WI38 (cell line): ENCODE results near the gene CASP7.

Experiments used
- H3K4me3 ChIP-seq: 2 replicates; pipeline ENCODE4 v1.5.1; 2011; ENCODE audit warnings: low read depth, mild to moderate bottlenecking, control low read depth, low read length
- CTCF ChIP-seq: IDR thresholded peaks from 2 replicates; pipeline ENCODE4 v1.5.1; 2012; ENCODE audit warnings: low read depth, mild to moderate bottlenecking, control low read depth, low read length

CASP7 gene

GRCh38 chr10:113644185-113645120 is 35.3 kb upstream of the CASP7 start:
- TF ChIP-seq CTCF, result no peak
- no peak overlapping the region for H3K4me3 ChIP-seq

- H3K4me3 ChIP-seq, result no peak overlapping the region
- no peak for TF ChIP-seq CTCF
Measured at GRCh38 chr10:113646336-113647201, 33.1 kb upstream of the CASP7 start.

- no peak for TF ChIP-seq CTCF
- H3K4me3 ChIP-seq, result no peak overlapping the region
Measured at GRCh38 chr10:113647812-113648211, 31.9 kb upstream of the CASP7 start.

GRCh38 chr10:113648478-113648877 is 31.2 kb upstream of the CASP7 start:
- no peak for TF ChIP-seq CTCF
- no peak overlapping the region for H3K4me3 ChIP-seq

GRCh38 chr10:113650172-113650571 is 29.5 kb upstream of the CASP7 start:
- TF ChIP-seq CTCF, result no peak
- H3K4me3 ChIP-seq, result no peak overlapping the region

- TF ChIP-seq CTCF, result no peak
Measured at GRCh38 chr10:113651021-113651420, 28.7 kb upstream of the CASP7 start.

More at GRCh38 chr10:113651021-113651420, 28.7 kb upstream of the CASP7 start:
- no peak overlapping the region for H3K4me3 ChIP-seq
